ENCODE results near the gene LONRF3.
"Not testable (repeated sequence)": the region's sequence is repeated elsewhere in the genome, so short reads cannot be mapped to it uniquely, and the experiment has no call there.

- TF ChIP-seq CTCF, POLR2A (IDR thresholded peaks at IDR 0.05): not testable (repeated sequence)
Observed at GRCh38 chrX:119027960-119028732, 53.7 kb downstream of the LONRF3 start.
